Measurements from ENCODE around the gene KCNQ1. TPM values are rescaled to one million over a fixed set of nuclear protein-coding genes. Genes with fewer than 3 reads are reported as not detected.

KCNQ1 gene
- total and polyA plus RNA-seq, 9 of the 15 experiments (the other 6 are each of a cell fraction or from before 2014, with no cell fraction given): 0.44 TPM; not detected in 8

DNA sequence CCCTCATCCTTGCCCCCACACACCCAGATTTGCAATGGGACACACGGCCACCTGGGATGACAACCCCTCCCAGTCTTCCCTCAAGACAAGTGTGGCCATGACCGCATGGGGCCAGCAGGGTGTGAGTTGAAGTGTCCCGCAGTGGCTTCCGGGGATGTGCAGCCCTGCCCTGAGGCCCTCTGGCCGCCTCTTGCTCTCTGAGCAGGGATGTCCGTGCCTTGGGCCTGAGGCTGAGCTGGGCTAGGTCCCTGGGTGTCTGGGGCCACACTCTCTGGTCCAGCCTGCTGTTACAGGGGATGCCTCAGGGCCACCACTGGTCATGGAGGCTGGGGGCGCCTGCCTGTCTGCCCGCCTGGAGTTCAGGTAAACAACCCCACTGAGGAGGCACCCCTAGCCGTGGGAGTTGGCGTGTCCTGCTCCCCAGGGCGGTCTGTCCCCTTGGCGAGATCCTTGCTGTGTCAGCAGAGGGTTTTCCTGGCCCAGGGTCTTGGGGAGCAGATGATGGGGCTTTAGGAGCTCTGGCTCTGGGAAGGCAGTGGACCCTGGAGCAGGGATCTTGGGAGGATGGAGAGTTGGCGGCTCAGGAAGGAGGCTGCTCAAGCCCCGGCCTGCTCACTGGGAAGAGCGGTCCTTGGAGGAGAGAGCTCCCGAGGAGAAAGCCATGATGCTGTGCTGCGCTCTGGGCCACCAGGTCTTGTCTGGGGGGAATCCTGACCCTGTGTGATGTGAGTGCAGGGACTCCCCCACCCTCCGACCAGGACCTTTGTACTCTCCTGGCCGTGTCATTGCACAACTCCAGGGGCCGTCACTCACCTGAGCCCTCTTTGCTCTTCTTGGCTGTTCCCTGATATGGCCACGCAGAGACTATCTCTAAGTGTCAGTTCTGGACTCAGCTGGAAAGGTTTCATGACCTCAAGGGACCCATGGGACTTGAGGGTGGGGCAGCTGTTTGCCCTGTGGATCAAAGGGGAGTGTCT lies 67.9 kb downstream of the KCNQ1 start:
- WGBS (ENCODE audit: insufficient coverage, low coverage, missing lambda C conversion rate): under 1% methylated on average over 21 of the region's 21 CpGs
- no peak overlapping the region for H3K27ac ChIP-seq (ENCODE audit: extremely low read depth, low read depth, low read length)
- H3K4me1 ChIP-seq (replicated peaks in 1 of 2; ENCODE audit: control insufficient read depth in 2 of 2, insufficient read depth in 2 of 2, low read length in 2 of 2): peaks cover 0 to 17% of the 10 kb centered on the region in 2 experiments; a peak in 2 of 5 replicates
- no TSS peak for BruUV-seq (replicated peaks)
- DNase-seq (ENCODE audit: extremely low read depth in 1 of 4, low spot score in 3 of 4): peak in 2 of 4 experiments; percentile 8 to 10
- H2AFZ ChIP-seq (ENCODE audit: low read depth, low read length): no peak overlapping the region
- H3K36me3 ChIP-seq (ENCODE audit: control insufficient read depth, insufficient read depth, low read length): no peaks in the 10 kb centered on the region
- peaks cover 11 to 87% of the 10 kb centered on the region in 2 experiments for H3K27me3 ChIP-seq (ENCODE audit: control insufficient read depth in 2 of 2, insufficient read depth in 2 of 2, low read length in 2 of 2)
- no peak for FAIRE-seq
- H3K79me2 ChIP-seq (ENCODE audit: control insufficient read depth, insufficient read depth, low read length): no peaks in the 10 kb centered on the region
- no peak overlapping the region for H3K4me3 ChIP-seq
- in situ Hi-C loops (cut with MboI) (loop anchor here (10.0 kb wide), 1 partner anchor 308 kb away; no protein-coding TSS in a partner anchor), intact Hi-C loops (cut with micrococcal nuclease) (no loop called here)
- peak; percentile 50 for ATAC-seq
- peaks cover 13% of the 10 kb centered on the region; the same call in 1 of the 2 replicates for H4K20me1 ChIP-seq (replicated peaks; ENCODE audit: control insufficient read depth, insufficient read depth, low read length)
- H3K9me1 ChIP-seq (ENCODE audit: control insufficient read depth, insufficient read depth, low read length): no peaks in the 10 kb centered on the region
- peak; percentile 55 for TF ChIP-seq CEBPB (tag; IDR thresholded peaks at IDR 0.05)
- no peak for TF ChIP-seq U2AF2 (optimal IDR thresholded peaks at IDR 0.05; ENCODE audit: low read depth, low read length)
- no peak overlapping the region for H3K9ac ChIP-seq (ENCODE audit: insufficient read depth in 1 of 2, low read depth in 2 of 2, low read length in 2 of 2)
- POLR2A ChIA-PET: interaction anchor here (0.8 kb wide), 2 partner anchors 9 to 537 kb away, joined by 3 read pairs; no protein-coding TSS in a partner anchor
- H3K4me2 ChIP-seq (ENCODE audit: insufficient read depth, low read length): no peak overlapping the region
- CTCF ChIA-PET (ENCODE audit: low intra/inter-chr PET ratio): no interaction called here
- H3K9me3 ChIP-seq (replicated peaks; ENCODE audit: control insufficient read depth, insufficient read depth, low read depth, low read length): no peaks in the 10 kb centered on the region

DNA sequence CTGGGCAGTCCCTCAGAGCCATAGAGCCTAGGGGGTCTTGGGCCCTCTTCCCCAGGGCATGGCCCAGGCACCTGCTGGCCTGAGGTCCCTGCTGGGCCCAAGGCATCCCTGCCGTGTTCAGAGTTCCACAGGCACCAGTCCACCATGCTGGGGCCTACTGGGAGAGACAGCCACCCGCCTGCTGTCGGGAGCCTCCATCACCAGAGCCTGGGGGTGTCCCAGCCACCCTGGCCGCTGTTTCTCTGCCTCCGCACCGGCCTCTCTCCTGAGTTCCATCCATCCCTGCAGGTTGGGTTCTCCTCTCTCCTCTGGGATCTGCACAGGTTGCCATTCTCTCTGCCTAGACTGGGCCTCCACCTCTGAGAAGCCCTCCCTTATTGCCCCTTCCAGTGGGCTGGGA lies 68.6 kb downstream of the KCNQ1 start:
- H3K36me3 ChIP-seq (ENCODE audit: control insufficient read depth, insufficient read depth, low read length): no peaks in the 10 kb centered on the region
- H3K9ac ChIP-seq (ENCODE audit: insufficient read depth in 1 of 2, low read depth in 2 of 2, low read length in 2 of 2): no peak overlapping the region
- no peak for FAIRE-seq
- in situ Hi-C loops (cut with MboI): loop anchor here (10.0 kb wide), 1 partner anchor 309 kb away; no protein-coding TSS in a partner anchor
- H3K27me3 ChIP-seq (ENCODE audit: control insufficient read depth in 2 of 2, insufficient read depth in 2 of 2, low read length in 2 of 2): peaks cover 15 to 89% of the 10 kb centered on the region in 2 experiments
- H3K79me2 ChIP-seq (ENCODE audit: control insufficient read depth, insufficient read depth, low read length): no peaks in the 10 kb centered on the region
- peaks cover 13% of the 10 kb centered on the region; the same call in 1 of the 2 replicates for H4K20me1 ChIP-seq (replicated peaks; ENCODE audit: control insufficient read depth, insufficient read depth, low read length)
- CTCF ChIA-PET (ENCODE audit: low intra/inter-chr PET ratio): no interaction called here
- peaks cover 0 to 21% of the 10 kb centered on the region in 2 experiments; a peak in 2 of 5 replicates for H3K4me1 ChIP-seq (replicated peaks in 1 of 2; ENCODE audit: control insufficient read depth in 2 of 2, insufficient read depth in 2 of 2, low read length in 2 of 2)
- H3K4me3 ChIP-seq: no peak overlapping the region
- H3K4me2 ChIP-seq (ENCODE audit: insufficient read depth, low read length): no peak overlapping the region
- TF ChIP-seq POLR2A (conservative IDR thresholded peaks at IDR 0.05) (no peak), ZFP36 (IDR thresholded peaks at IDR 0.05; ENCODE audit: low read depth, low read length, partially characterized antibody) (peak; percentile 14)
- BruUV-seq (replicated peaks): no TSS peak
- H3K27ac ChIP-seq (ENCODE audit: extremely low read depth, low read depth, low read length): no peak overlapping the region
- no peak overlapping the region for H2AFZ ChIP-seq (ENCODE audit: low read depth, low read length)
- WGBS (ENCODE audit: insufficient coverage, low coverage, missing lambda C conversion rate): 0% methylated on average over 5 of the region's 6 CpGs
- DNase-seq (ENCODE audit: extremely low read depth in 1 of 4, low spot score in 3 of 4): peak in 1 of 4 experiments; percentile 4
- POLR2A ChIA-PET: no interaction called here
- intact Hi-C loops (cut with micrococcal nuclease): no loop called here
- no peaks in the 10 kb centered on the region for H3K9me3 ChIP-seq (replicated peaks; ENCODE audit: control insufficient read depth, insufficient read depth, low read depth, low read length)
- no peaks in the 10 kb centered on the region for H3K9me1 ChIP-seq (ENCODE audit: control insufficient read depth, insufficient read depth, low read length)
- ATAC-seq: no peak
